ENCODE results near the gene PTPRE. TPM values are rescaled to one million over a fixed set of nuclear protein-coding genes. Genes with fewer than 3 reads are reported as not detected.

Gene PTPRE
- total and polyA plus RNA-seq, 2 donors from 2014 or later = 1.1 to 25.7 TPM

DNA sequence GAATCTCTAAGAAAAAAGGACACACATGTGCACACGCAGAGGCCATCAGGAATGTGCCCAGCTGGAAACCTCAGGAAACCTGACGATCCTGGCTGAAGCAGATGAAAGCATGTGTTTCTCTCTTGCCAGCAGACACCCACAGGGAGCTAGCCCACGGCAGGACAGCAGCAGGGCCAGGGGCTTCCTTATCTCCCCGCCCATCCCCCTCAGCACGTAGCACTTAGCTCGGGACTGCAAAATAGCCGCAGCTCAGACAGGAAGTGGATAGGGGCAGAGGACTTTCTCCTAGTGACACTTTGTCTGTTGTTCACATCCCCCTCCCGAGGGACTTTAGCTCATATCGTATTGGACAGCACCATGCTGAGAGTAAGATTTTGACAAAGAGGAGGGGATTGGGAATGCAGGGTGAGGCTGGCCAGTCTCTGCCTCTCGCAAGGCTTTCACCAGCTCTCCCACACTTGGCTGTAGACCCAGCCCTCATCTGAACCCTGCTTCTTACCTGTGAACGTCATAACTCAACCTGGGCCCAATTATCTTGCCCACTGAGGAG is 155.5 kb downstream of the PTPRE start:
- DNase-seq (peak in 4 of 5 donors; percentile 41 to 69 (median 54)), FAIRE-seq (no peak)
- TF ChIP-seq, protein P1, sequence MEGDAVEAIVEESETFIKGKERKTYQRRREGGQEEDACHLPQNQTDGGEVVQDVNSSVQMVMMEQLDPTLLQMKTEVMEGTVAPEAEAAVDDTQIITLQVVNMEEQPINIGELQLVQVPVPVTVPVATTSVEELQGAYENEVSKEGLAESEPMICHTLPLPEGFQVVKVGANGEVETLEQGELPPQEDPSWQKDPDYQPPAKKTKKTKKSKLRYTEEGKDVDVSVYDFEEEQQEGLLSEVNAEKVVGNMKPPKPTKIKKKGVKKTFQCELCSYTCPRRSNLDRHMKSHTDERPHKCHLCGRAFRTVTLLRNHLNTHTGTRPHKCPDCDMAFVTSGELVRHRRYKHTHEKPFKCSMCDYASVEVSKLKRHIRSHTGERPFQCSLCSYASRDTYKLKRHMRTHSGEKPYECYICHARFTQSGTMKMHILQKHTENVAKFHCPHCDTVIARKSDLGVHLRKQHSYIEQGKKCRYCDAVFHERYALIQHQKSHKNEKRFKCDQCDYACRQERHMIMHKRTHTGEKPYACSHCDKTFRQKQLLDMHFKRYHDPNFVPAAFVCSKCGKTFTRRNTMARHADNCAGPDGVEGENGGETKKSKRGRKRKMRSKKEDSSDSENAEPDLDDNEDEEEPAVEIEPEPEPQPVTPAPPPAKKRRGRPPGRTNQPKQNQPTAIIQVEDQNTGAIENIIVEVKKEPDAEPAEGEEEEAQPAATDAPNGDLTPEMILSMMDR (IDR thresholded peaks at IDR 0.05; ENCODE audit: borderline replicate concordance, extremely low read depth, insufficient read depth) = no peak
- no peaks in the 10 kb centered on the region for H3K9me3 ChIP-seq (ENCODE audit: control insufficient read depth in 2 of 3, insufficient read depth in 1 of 3, low read length in 3 of 3)
- peaks cover 0 to 2% (median 0%) of the 10 kb centered on the region in 3 donors for H3K4me1 ChIP-seq (ENCODE audit: control insufficient read depth in 2 of 3, insufficient read depth in 2 of 3, low read depth in 1 of 3, low read length in 3 of 3)
- H3K9ac ChIP-seq (ENCODE audit: low read length in 3 of 3) = no peak overlapping the region
- H3K27me3 ChIP-seq (ENCODE audit: control insufficient read depth, insufficient read depth, low read length) = no peaks in the 10 kb centered on the region
- H3K4me3 ChIP-seq (ENCODE audit: low read length in 3 of 3) = no peak overlapping the region
- intact Hi-C loops (cut with DNase I) = no loop called here
- H3K27ac ChIP-seq (ENCODE audit: low read depth in 2 of 2, low read length in 2 of 2) = no peak overlapping the region
- H3K36me3 ChIP-seq (ENCODE audit: control insufficient read depth in 2 of 3, insufficient read depth in 3 of 3, low read length in 3 of 3) = peaks cover 6 to 8% (median 7%) of the 10 kb centered on the region in 3 donors

DNA sequence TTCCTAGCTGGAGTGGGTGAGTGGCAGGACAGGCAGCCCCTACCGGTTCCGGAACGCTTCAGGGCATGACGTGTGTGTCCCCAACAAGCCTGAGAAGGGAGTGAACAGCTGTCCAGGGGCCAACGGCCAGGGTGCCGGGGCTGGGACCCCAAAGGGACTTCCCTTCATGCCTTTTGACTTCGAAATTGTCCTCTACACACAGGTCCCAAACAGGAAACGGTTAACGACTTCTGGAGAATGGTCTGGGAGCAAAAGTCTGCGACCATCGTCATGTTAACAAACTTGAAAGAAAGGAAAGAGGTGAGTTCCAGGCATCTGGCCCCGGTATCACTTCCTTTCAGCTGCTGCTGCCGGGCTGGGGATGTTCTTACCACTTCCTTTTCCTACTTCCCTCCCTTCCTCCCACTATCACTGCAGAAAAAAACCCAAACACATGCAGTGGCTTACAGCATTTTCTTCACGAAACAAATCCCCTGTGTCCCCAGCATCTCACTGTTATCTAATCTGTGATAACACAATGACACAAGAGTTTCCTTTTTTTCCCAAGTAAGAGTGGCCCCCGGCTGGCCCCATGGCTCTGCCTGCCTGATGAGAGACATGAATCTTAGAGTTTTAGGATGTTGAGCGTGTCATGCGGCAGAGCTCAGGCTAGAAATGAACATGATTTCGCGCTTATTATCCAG is 156.1 kb downstream of the PTPRE start:
- FAIRE-seq (no peak), DNase-seq (peak in 3 of 5 donors; percentile 16 to 71 (median 60))
- peak overlapping the region in 1 of 3 donors; percentile 27 for H3K4me3 ChIP-seq (ENCODE audit: low read length in 3 of 3)
- H3K9me3 ChIP-seq (ENCODE audit: control insufficient read depth in 2 of 3, insufficient read depth in 1 of 3, low read length in 3 of 3) = no peaks in the 10 kb centered on the region
- peaks cover 6 to 10% (median 7%) of the 10 kb centered on the region in 3 donors for H3K36me3 ChIP-seq (ENCODE audit: control insufficient read depth in 2 of 3, insufficient read depth in 3 of 3, low read length in 3 of 3)
- TF ChIP-seq, protein P1 (IDR thresholded peaks at IDR 0.05; ENCODE audit: borderline replicate concordance, extremely low read depth, insufficient read depth) = no peak
- no peak overlapping the region for H3K9ac ChIP-seq (ENCODE audit: low read length in 3 of 3)
- H3K4me1 ChIP-seq (ENCODE audit: control insufficient read depth in 2 of 3, insufficient read depth in 2 of 3, low read depth in 1 of 3, low read length in 3 of 3) = peaks cover 0 to 2% (median 0%) of the 10 kb centered on the region in 3 donors
- intact Hi-C loops (cut with DNase I) = no loop called here
- no peak overlapping the region for H3K27ac ChIP-seq (ENCODE audit: low read depth in 2 of 2, low read length in 2 of 2)
- H3K27me3 ChIP-seq (ENCODE audit: control insufficient read depth, insufficient read depth, low read length) = no peaks in the 10 kb centered on the region

DNA sequence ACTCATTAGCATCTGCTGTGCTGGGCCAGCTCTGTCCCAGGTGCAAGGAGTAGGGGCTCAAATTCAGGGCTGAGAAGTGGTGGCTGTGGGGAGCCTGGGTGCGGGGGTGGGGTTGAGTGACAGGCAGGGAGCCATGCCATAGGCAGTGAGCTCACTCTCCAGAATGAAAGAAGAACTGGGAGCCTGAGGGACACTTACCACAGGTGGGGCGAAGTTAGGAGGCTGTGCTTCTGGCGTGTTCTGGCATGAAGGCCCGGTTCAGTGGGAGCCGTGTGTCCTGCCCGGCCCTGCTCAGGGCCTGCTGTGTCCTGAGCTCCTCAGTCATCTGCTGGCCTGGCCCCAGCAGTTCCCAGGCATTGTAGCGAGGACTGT is 156.8 kb downstream of the PTPRE start:
- FAIRE-seq = no peak
- H3K36me3 ChIP-seq (ENCODE audit: control insufficient read depth in 2 of 3, insufficient read depth in 3 of 3, low read length in 3 of 3) = peaks cover 6 to 13% (median 7%) of the 10 kb centered on the region in 3 donors

More for the DNA sequence above, 156.8 kb downstream of the PTPRE start:
- TF ChIP-seq, protein P1 (IDR thresholded peaks at IDR 0.05; ENCODE audit: borderline replicate concordance, extremely low read depth, insufficient read depth) = no peak
- H3K9ac ChIP-seq (ENCODE audit: low read length in 3 of 3) = no peak overlapping the region
- DNase-seq = peak in 1 of 5 donors; percentile 54
- H3K4me3 ChIP-seq (ENCODE audit: low read length in 3 of 3) = no peak overlapping the region
- intact Hi-C loops (cut with DNase I) = no loop called here
- H3K27me3 ChIP-seq (ENCODE audit: control insufficient read depth, insufficient read depth, low read length) = no peaks in the 10 kb centered on the region
- peak overlapping the region in 1 of 2 donors; percentile 44 for H3K27ac ChIP-seq (ENCODE audit: low read depth in 2 of 2, low read length in 2 of 2)
- H3K9me3 ChIP-seq (ENCODE audit: control insufficient read depth in 2 of 3, insufficient read depth in 1 of 3, low read length in 3 of 3) = no peaks in the 10 kb centered on the region
- H3K4me1 ChIP-seq (ENCODE audit: control insufficient read depth in 2 of 3, insufficient read depth in 2 of 3, low read depth in 1 of 3, low read length in 3 of 3) = peaks cover 0 to 2% (median 0%) of the 10 kb centered on the region in 3 donors
